Endothelial cell of umbilical vein (primary cell): ENCODE results near the gene RASAL2. TPM values are rescaled to one million over a fixed set of nuclear protein-coding genes. Genes with fewer than 3 reads are reported as not detected.

Source experiments
- BruUV-seq: library from RNA; stranded (reverse); fragments of 400-500 nt; replicated peaks from 2 replicates; lab custom pipeline; 2021; lab: Mats Ljungman, UMichigan
- CTCF ChIA-PET: fragments of 300-600, 350-600 bp; sonication (Branson Sonifier 250); formaldehyde crosslinking; loops from one replicate; lab custom pipeline; 2021; ENCODE audit warnings: antibody characterized with exemption, inconsistent platforms; lab: Charles Lee
- POLR2A ChIA-PET: fragments of 300-600, 350-600 bp; sonication (Branson Sonifier 250); formaldehyde crosslinking; loops from one replicate; lab custom pipeline; 2021; ENCODE audit warnings: antibody characterized with exemption, inconsistent platforms; lab: Charles Lee
- DNase-seq: peaks from one replicate; pipeline ENCODE4 v3.0.0-alpha.2; 2011; ENCODE audit warnings: low read depth, low spot score
- FAIRE-seq: peaks from 2 replicates; lab custom pipeline; 2011; peaks lifted over from hg19 to GRCh38; lab: Jason Lieb, UNC
- H2AFZ ChIP-seq: 2 replicates; pipeline ENCODE4 v1.6.0; 2012; ENCODE audit warnings: low read depth, low read length, control low read depth, inconsistent platforms
- H3K27ac ChIP-seq: 2 replicates; pipeline ENCODE4 v1.5.1; 2011; ENCODE audit warnings: low read depth, mild to moderate bottlenecking, control low read depth, low read length, moderate library complexity; ENCODE audit not compliant: insufficient read depth
- H3K27me3 ChIP-seq, 2 experiments: 2 replicates each; pipeline versions ENCODE4 v1.6.0 to v1.6.1; 2011; ENCODE audit warnings: low read length in 2 of 2, mixed read lengths in 1 of 2; ENCODE audit not compliant: control insufficient read depth in 2 of 2, insufficient read depth in 2 of 2
- H3K36me3 ChIP-seq, 2 experiments: 2 replicates in 1 of 2; 3 replicates in 1 of 2; pipeline ENCODE4 v1.5.1; 2011; ENCODE audit warnings: low read length in 2 of 2, mild to moderate bottlenecking in 1 of 2, moderate library complexity in 1 of 2; ENCODE audit not compliant: control insufficient read depth in 2 of 2, insufficient read depth in 2 of 2; ENCODE audit errors: extremely low read depth in 1 of 2
- H3K4me1 ChIP-seq: 3 replicates; pipeline ENCODE4 v1.5.1; 2011; ENCODE audit warnings: mild to moderate bottlenecking, low read length; ENCODE audit not compliant: control insufficient read depth, insufficient read depth; ENCODE audit errors: extremely low read depth
- H3K4me2 ChIP-seq: 2 replicates; pipeline ENCODE4 v1.6.1; 2011; ENCODE audit warnings: low read length, control low read depth, mixed read lengths; ENCODE audit not compliant: insufficient read depth
- H3K4me3 ChIP-seq, 3 experiments: fragments of 200-600 bp in 1 of 3; sonication (generic), shearing (Covaris generic) in 1 of 3; replicated peaks in 1 of 3; 2 replicates each; pipeline ENCODE4 v1.5.1; 2011 to 2016; ENCODE audit warnings: control low read depth in 3 of 3, low read length in 3 of 3, mild to moderate bottlenecking in 2 of 3, inconsistent platforms in 1 of 3, low read depth in 1 of 3, moderate library complexity in 1 of 3; ENCODE audit not compliant: insufficient read depth in 1 of 3
- H3K79me2 ChIP-seq: 2 replicates; pipeline ENCODE4 v1.6.0; 2012; ENCODE audit warnings: low read length, inconsistent platforms; ENCODE audit not compliant: control insufficient read depth, insufficient read depth
- H3K9ac ChIP-seq: replicated peaks from 2 replicates; pipeline ENCODE3; 2011; ENCODE audit warnings: low read length, control low read depth; ENCODE audit not compliant: insufficient read depth; ENCODE audit errors: extremely low read depth
- H3K9me1 ChIP-seq: replicated peaks from 3 replicates; pipeline ENCODE4 v1.6.0; 2011; ENCODE audit warnings: mild to moderate bottlenecking, low read length; ENCODE audit not compliant: control insufficient read depth, insufficient read depth; ENCODE audit errors: extremely low read depth
- H3K9me3 ChIP-seq: replicated peaks from 2 replicates; pipeline ENCODE4 v1.5.1; 2012; ENCODE audit warnings: low read length, inconsistent platforms; ENCODE audit not compliant: control insufficient read depth, insufficient read depth
- H4K20me1 ChIP-seq: replicated peaks from 2 replicates; pipeline ENCODE3; 2011; ENCODE audit warnings: mild to moderate bottlenecking, low read length; ENCODE audit not compliant: control insufficient read depth, insufficient read depth; ENCODE audit errors: extremely low read depth
- CTCF ChIP-seq, 2 donors: IDR thresholded peaks; 1 replicate in 1 of 2; 2 replicates in 1 of 2; pipeline ENCODE4 v1.5.1; 2011; ENCODE audit warnings: low read length in 2 of 2, mild to moderate bottlenecking in 2 of 2, moderate library complexity in 2 of 2, control low read depth in 1 of 2, inconsistent platforms in 1 of 2, low read depth in 1 of 2; ENCODE audit not compliant: insufficient read depth in 1 of 2; ENCODE audit errors: extremely low read depth in 1 of 2
- EZH2 ChIP-seq: IDR thresholded peaks from 2 replicates; pipeline ENCODE4 v1.6.1; 2012; ENCODE audit warnings: borderline replicate concordance, low read depth, mild to moderate bottlenecking, moderate library complexity, low read length, inconsistent platforms; ENCODE audit not compliant: severe bottlenecking
- FOS ChIP-seq: IDR thresholded peaks from 2 replicates; pipeline ENCODE4 v1.6.1; 2011; ENCODE audit warnings: mild to moderate bottlenecking, low read length, moderate library complexity, borderline replicate concordance; ENCODE audit not compliant: insufficient read depth
- GATA2 ChIP-seq: IDR thresholded peaks from 2 replicates; pipeline ENCODE4 v1.7.0; 2011; ENCODE audit warnings: low read depth, mild to moderate bottlenecking, moderate library complexity, mixed read lengths, low read length; ENCODE audit not compliant: insufficient read length, insufficient read depth
- JUN ChIP-seq: IDR thresholded peaks from 2 replicates; pipeline ENCODE4 v1.6.1; 2011; ENCODE audit warnings: borderline replicate concordance, low read depth; ENCODE audit not compliant: insufficient read length, insufficient read depth
- MYC ChIP-seq: IDR thresholded peaks from one replicate; pipeline ENCODE4 v1.6.1; 2011; ENCODE audit warnings: mild to moderate bottlenecking, low read depth, low read length
- POLR2A ChIP-seq: IDR thresholded peaks from 2 replicates; pipeline ENCODE4 v1.6.1; 2012; ENCODE audit warnings: low read depth, mild to moderate bottlenecking, control low read depth, low read length
- POLR2AphosphoS5 ChIP-seq: IDR thresholded peaks from 2 replicates; pipeline ENCODE4 v1.6.1; 2012; ENCODE audit warnings: low read depth, mild to moderate bottlenecking, control low read depth, low read length, moderate library complexity; ENCODE audit not compliant: insufficient read depth
- dilution Hi-C: fragments of 300-500 bp; cut with MboI; formaldehyde crosslinking; loops from one replicate; pipeline ENCODE4 v1.15.0; 2019; ENCODE audit warnings: low sequenced_read_pairs; ENCODE audit not compliant: extremely low pct_ligation_motif_present
- intact Hi-C: fragments of 100-400 bp; cut with micrococcal nuclease; formaldehyde crosslinking; loops from one replicate; pipeline ENCODE4 v1.10.0; 2022
- polyA plus RNA-seq, 4 experiments: library from polyadenylated mRNA; depleted of rRNA in 3 of 4; stranded (reverse) in 3 of 4; unstranded in 1 of 4; fragments of >200 nt; gene quantifications; 2 replicates each; pipeline versions ENCODE4 v1.2.1 to v1.2.3, GENCODE V29; 2011 to 2012; ENCODE audit warnings: missing spikeins in 1 of 4
- total RNA-seq: library from RNA; stranded (reverse); gene quantifications from 2 replicates; pipeline ENCODE4 v1.2.3, GENCODE V29; 2021
- TF ChIP-seq, protein P1 (sequence below): IDR thresholded peaks from 2 replicates; pipeline ENCODE4 v1.6.1; 2011; ENCODE audit not compliant: insufficient read depth, insufficient read length

Gene RASAL2
- total and polyA plus RNA-seq, 2 donors (not counting 3 experiments of a cell fraction or from before 2014, with no cell fraction given) = 12.5 to 15.5 TPM

GRCh38 chr1:178509414-178510007 lies 415.6 kb downstream of the RASAL2 start:
- Histone ChIP-seq H3K4me3 (no peak overlapping the region), H3K79me2 (no peaks in the 10 kb centered on the region), H3K27me3 (peaks cover 0 to 1% of the 10 kb centered on the region in 2 experiments), H3K4me2 (no peak overlapping the region), H3K27ac (no peak overlapping the region), H3K9me1 (no peaks in the 10 kb centered on the region), H2AFZ (no peak overlapping the region), H3K4me1 (no peaks in the 10 kb centered on the region), H3K9ac (no peak overlapping the region), H3K9me3 (no peaks in the 10 kb centered on the region), H4K20me1 (no peaks in the 10 kb centered on the region), H3K36me3 (no peaks in the 10 kb centered on the region)
- DNase-seq (no peak), FAIRE-seq (no peak)
- ChIA-PET POLR2A (no interaction called here), CTCF (interaction anchor here (2.9 kb wide), 2 partner anchors 8 to 199 kb away, joined by 13 to 14 read pairs; no protein-coding TSS in a partner anchor)
- intact Hi-C loops = no loop called here
- no peak for TF ChIP-seq MYC
- no peak for TF ChIP-seq POLR2A
- no peak for TF ChIP-seq FOS
- no peak for TF ChIP-seq EZH2
- no TSS peak for BruUV-seq
- dilution Hi-C loops = no loop called here

DNA sequence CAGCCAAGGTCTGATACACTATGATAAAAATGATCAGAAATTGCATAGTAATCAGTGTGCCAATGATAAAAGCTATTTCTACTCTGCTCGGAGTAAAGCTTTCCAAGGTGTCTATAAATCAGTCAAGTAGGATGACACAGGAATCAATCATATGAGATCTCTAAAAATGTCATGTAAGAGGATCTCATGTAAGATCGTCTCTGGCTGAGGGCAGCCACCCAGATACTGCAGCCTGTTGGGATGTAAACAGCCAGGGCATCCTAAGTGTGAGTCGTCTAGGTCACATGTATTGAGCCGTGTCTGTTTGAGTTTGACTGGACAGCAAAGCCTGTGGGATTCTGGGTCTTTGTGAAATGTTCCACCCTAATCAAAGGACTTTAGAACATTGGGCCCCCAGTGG lies 416.3 kb downstream of the RASAL2 start:
- POLR2A ChIA-PET = no interaction called here
- no peaks in the 10 kb centered on the region for H3K36me3 ChIP-seq
- FAIRE-seq (no peak), DNase-seq (no peak)
- no peaks in the 10 kb centered on the region for H4K20me1 ChIP-seq
- H3K9ac ChIP-seq = no peak overlapping the region
- peaks cover 0 to 1% of the 10 kb centered on the region in 2 experiments for H3K27me3 ChIP-seq
- no TSS peak for BruUV-seq
- no peak overlapping the region for H3K4me3 ChIP-seq
- no peak overlapping the region for H2AFZ ChIP-seq
- H3K9me3 ChIP-seq = no peaks in the 10 kb centered on the region
- no peak overlapping the region for H3K27ac ChIP-seq
- H3K4me1 ChIP-seq = no peaks in the 10 kb centered on the region
- intact Hi-C loops (no loop called here), dilution Hi-C loops (no loop called here)
- H3K4me2 ChIP-seq = no peak overlapping the region
- no peaks in the 10 kb centered on the region for H3K9me1 ChIP-seq
- CTCF ChIA-PET = interaction anchor here (2.9 kb wide), 2 partner anchors 9 to 199 kb away, joined by 13 to 14 read pairs; no protein-coding TSS in a partner anchor
- H3K79me2 ChIP-seq = no peaks in the 10 kb centered on the region
- TF ChIP-seq GATA2 = no peak
- no peak for TF ChIP-seq MYC
- TF ChIP-seq POLR2A = no peak
- TF ChIP-seq, protein P1, sequence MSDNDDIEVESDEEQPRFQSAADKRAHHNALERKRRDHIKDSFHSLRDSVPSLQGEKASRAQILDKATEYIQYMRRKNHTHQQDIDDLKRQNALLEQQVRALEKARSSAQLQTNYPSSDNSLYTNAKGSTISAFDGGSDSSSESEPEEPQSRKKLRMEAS = no peak
- TF ChIP-seq POLR2AphosphoS5 = no peak
- TF ChIP-seq JUN = no peak
- no peak for TF ChIP-seq CTCF (IDR thresholded peaks at IDR 0.05; ENCODE audit: extremely low read depth in 1 of 2, insufficient read depth in 1 of 2, low read depth in 1 of 2, low read length in 2 of 2)
- no peak for TF ChIP-seq FOS
- no peak for TF ChIP-seq EZH2
